Measurements from ENCODE around the gene SMTNL2.
A peak's percentile ranks its signal among the peaks of the same experiment; 100 is the strongest.
"Not testable (repeated sequence)": the region's sequence is repeated elsewhere in the genome, so short reads cannot be mapped to it uniquely, and the experiment has no call there.

SMTNL2 gene

GRCh38 chr17:4586043-4586442 is 1.7 kb downstream of the SMTNL2 start:
- no peak for ATAC-seq

GRCh38 chr17:4587195-4587594 is 2.9 kb downstream of the SMTNL2 start:
- ATAC-seq = no peak

- no peak for ATAC-seq
Observed at GRCh38 chr17:4587803-4588202, 3.5 kb downstream of the SMTNL2 start.

GRCh38 chr17:4588391-4588790 is 4.1 kb downstream of the SMTNL2 start:
- no peak for ATAC-seq

- ATAC-seq = no peak
Observed at GRCh38 chr17:4588898-4589625, 4.7 kb downstream of the SMTNL2 start.

GRCh38 chr17:4590042-4590441 is 5.7 kb downstream of the SMTNL2 start:
- ATAC-seq = not testable (repeated sequence)

GRCh38 chr17:4590981-4591453 is 6.7 kb downstream of the SMTNL2 start:
- no peak for ATAC-seq

GRCh38 chr17:4591529-4591928 is 7.2 kb downstream of the SMTNL2 start:
- ATAC-seq = no peak

GRCh38 chr17:4592240-4593005 is 8.1 kb downstream of the SMTNL2 start:
- no peak for ATAC-seq

GRCh38 chr17:4593021-4593421 is 8.7 kb downstream of the SMTNL2 start:
- ATAC-seq = no peak

- ATAC-seq = no peak
Observed at GRCh38 chr17:4594406-4594805, 10.1 kb downstream of the SMTNL2 start.

- ATAC-seq = peak; percentile 43 to 63
Observed at GRCh38 chr17:4594931-4595684, 10.8 kb downstream of the SMTNL2 start.

- ATAC-seq = not testable (repeated sequence)
Observed at GRCh38 chr17:4595685-4596342, 11.5 kb downstream of the SMTNL2 start.

- ATAC-seq = no peak
Observed at GRCh38 chr17:4596636-4597380, 12.5 kb downstream of the SMTNL2 start.

GRCh38 chr17:4597975-4598374 is 13.6 kb downstream of the SMTNL2 start:
- ATAC-seq = no peak

GRCh38 chr17:4598776-4599504 is 14.6 kb downstream of the SMTNL2 start:
- ATAC-seq = no peak

- no peak for ATAC-seq
Observed at GRCh38 chr17:4599505-4600281, 15.4 kb downstream of the SMTNL2 start.

GRCh38 chr17:4600563-4600962 is 16.2 kb downstream of the SMTNL2 start:
- no peak for ATAC-seq

- ATAC-seq = no peak
Observed at GRCh38 chr17:4601326-4601725, 17.0 kb downstream of the SMTNL2 start.

GRCh38 chr17:4602041-4602440 is 17.7 kb downstream of the SMTNL2 start:
- no peak for ATAC-seq
